ENCODE results near the gene PDZRN4. TPM values are rescaled to one million over a fixed set of nuclear protein-coding genes. Genes with fewer than 3 reads are reported as not detected.

Gene PDZRN4
- total RNA-seq, 4 donors from 2014 or later, result 0.42 to 4.4 (median 2.4) TPM

DNA sequence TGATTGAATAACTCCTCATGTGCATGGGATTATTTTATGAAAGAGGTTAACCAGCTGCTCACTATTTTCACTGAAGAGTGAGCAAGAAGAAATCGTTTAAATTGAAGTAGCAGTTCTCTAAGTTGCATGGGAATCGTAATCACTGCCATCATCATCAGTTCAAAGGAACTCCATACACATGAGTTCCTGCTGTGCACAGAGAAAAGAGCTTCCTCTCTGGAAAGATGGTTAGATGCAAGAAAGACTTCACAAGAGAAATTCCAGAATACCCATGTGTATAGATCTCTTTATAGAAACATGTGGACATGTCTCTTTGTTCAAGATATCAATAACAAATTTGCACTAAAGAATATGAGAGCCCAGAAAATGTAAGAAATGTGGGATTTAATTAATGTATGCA lies 291.3 kb downstream of the PDZRN4 start:
- Histone ChIP-seq H3K27ac (no peak overlapping the region), H3K9me3 (no peaks in the 10 kb centered on the region), H3K27me3 (no peaks in the 10 kb centered on the region), H3K4me3 (no peak overlapping the region), H3K4me1 (no peaks in the 10 kb centered on the region), H3K36me3 (no peaks in the 10 kb centered on the region)
- 48% methylated on average over 2 of the region's 2 CpGs for WGBS
- DNase-seq (ENCODE audit: low spot score in 2 of 2), result no peak
- TF ChIP-seq, protein P1, sequence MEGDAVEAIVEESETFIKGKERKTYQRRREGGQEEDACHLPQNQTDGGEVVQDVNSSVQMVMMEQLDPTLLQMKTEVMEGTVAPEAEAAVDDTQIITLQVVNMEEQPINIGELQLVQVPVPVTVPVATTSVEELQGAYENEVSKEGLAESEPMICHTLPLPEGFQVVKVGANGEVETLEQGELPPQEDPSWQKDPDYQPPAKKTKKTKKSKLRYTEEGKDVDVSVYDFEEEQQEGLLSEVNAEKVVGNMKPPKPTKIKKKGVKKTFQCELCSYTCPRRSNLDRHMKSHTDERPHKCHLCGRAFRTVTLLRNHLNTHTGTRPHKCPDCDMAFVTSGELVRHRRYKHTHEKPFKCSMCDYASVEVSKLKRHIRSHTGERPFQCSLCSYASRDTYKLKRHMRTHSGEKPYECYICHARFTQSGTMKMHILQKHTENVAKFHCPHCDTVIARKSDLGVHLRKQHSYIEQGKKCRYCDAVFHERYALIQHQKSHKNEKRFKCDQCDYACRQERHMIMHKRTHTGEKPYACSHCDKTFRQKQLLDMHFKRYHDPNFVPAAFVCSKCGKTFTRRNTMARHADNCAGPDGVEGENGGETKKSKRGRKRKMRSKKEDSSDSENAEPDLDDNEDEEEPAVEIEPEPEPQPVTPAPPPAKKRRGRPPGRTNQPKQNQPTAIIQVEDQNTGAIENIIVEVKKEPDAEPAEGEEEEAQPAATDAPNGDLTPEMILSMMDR (IDR thresholded peaks at IDR 0.05), result no peak
- TF ChIP-seq EP300 (IDR thresholded peaks at IDR 0.05), result no peak
- TF ChIP-seq POLR2AphosphoS5 (IDR thresholded peaks at IDR 0.05), result no peak
- no peak for TF ChIP-seq POLR2A (IDR thresholded peaks at IDR 0.05)

DNA sequence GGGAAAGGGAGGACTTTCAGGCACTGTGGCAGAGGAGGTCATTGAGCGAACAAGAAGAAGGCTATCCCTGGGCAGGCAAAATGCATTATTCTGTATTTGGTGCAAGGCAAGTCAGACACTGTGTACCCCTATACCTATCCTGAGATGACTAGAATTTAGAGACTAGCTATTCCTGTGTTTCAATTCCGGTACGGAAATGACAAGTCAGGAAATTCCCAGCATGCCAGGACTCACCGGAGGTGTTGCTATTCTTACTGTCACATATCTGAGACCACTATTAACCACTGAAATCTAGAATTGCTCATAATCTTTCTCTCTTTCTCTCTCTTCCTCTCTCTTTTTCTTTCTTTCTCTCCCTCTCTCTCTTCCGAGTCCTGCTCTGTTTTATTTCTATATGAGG lies 297.1 kb downstream of the PDZRN4 start:
- 58% methylated on average over 5 of the region's 5 CpGs for WGBS
- Histone ChIP-seq H3K4me3 (no peak overlapping the region), H3K27me3 (no peaks in the 10 kb centered on the region), H3K9me3 (no peaks in the 10 kb centered on the region), H3K36me3 (no peaks in the 10 kb centered on the region), H3K4me1 (no peaks in the 10 kb centered on the region), H3K27ac (no peak overlapping the region)
- no peak for DNase-seq (ENCODE audit: low spot score in 2 of 2)
- no peak for TF ChIP-seq EP300 (IDR thresholded peaks at IDR 0.05)
- TF ChIP-seq, protein P1 (IDR thresholded peaks at IDR 0.05), result no peak
- no peak for TF ChIP-seq POLR2A (IDR thresholded peaks at IDR 0.05)
- TF ChIP-seq POLR2AphosphoS5 (IDR thresholded peaks at IDR 0.05), result no peak

DNA sequence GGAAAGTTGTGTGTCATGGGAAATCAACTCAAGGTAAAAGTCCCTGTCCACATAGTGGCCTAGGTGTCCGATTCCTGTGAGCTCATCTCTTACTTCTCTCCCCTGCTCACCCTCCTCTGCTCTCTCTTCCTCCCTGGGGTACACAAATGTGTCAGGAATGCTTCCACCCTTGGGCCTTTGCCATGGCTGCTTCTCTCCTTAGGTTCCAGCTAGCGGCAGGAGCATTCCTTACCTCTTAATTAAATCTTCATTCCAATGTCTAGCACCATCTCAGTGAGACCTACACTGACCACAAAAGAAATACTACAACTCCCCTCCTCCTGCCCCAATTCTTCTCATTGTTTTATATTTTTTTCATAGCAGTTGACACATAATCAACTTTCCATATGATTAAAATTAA lies 298.6 kb downstream of the PDZRN4 start:
- TF ChIP-seq, protein P1 (IDR thresholded peaks at IDR 0.05), result no peak
- TF ChIP-seq POLR2A (IDR thresholded peaks at IDR 0.05) (no peak), POLR2AphosphoS5 (IDR thresholded peaks at IDR 0.05) (no peak), EP300 (IDR thresholded peaks at IDR 0.05) (no peak)
- WGBS, result 77% methylated on average over 2 of the region's 2 CpGs
- Histone ChIP-seq H3K9me3 (no peaks in the 10 kb centered on the region), H3K4me3 (no peak overlapping the region), H3K27ac (no peak overlapping the region), H3K27me3 (no peaks in the 10 kb centered on the region), H3K36me3 (no peaks in the 10 kb centered on the region), H3K4me1 (no peaks in the 10 kb centered on the region)
- no peak for DNase-seq (ENCODE audit: low spot score in 2 of 2)

DNA sequence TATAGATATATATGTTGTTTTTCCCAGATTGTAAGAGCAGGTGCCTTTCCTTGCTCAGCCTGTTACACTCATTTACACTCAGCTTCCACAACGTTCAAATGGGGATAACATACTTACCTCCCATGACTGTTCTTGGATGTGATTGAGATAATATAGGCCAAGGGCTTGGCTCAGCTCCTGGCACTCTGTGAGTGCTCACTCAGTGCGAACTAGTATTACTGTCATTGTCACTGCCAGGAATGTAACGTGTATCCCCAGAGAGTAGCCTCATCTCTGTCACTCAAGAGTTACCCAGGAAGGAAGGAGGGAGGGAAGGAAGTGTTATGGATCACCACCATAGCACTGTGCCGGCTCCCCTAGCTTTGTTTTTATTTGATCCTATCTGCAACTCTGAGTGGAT lies 307.9 kb downstream of the PDZRN4 start:
- no peak for DNase-seq (ENCODE audit: low spot score in 2 of 2)
- TF ChIP-seq, protein P1 (IDR thresholded peaks at IDR 0.05), result no peak
- TF ChIP-seq POLR2A (IDR thresholded peaks at IDR 0.05) (no peak), POLR2AphosphoS5 (IDR thresholded peaks at IDR 0.05) (no peak), EP300 (IDR thresholded peaks at IDR 0.05) (no peak)
- 60% methylated on average over 4 of the region's 4 CpGs for WGBS
- Histone ChIP-seq H3K27ac (no peak overlapping the region), H3K4me3 (no peak overlapping the region), H3K4me1 (no peaks in the 10 kb centered on the region), H3K27me3 (no peaks in the 10 kb centered on the region), H3K9me3 (no peaks in the 10 kb centered on the region), H3K36me3 (no peaks in the 10 kb centered on the region)

DNA sequence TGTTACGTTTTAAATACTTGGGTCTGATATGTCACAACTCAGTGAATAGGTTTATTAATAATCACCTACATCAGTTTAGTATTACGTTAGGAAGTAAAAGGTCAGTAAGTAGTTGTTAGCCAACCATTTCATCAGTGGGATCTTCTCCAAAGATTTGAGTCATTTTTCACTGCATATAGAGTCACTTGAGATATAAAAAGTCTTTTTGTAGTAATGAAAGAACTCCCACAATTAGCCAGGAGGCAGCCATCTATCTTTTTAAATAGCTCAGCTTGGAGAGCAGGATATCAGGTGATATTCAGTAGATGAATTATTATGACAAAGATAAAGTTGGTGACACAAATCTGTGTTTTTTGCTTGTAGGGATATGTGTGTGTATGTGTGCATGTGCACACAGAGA lies 309.3 kb downstream of the PDZRN4 start:
- no peak overlapping the region for H3K4me3 ChIP-seq
- H3K27me3 ChIP-seq, result no peaks in the 10 kb centered on the region
- no peaks in the 10 kb centered on the region for H3K9me3 ChIP-seq
- TF ChIP-seq POLR2AphosphoS5 (IDR thresholded peaks at IDR 0.05) (no peak), POLR2A (IDR thresholded peaks at IDR 0.05) (no peak), EP300 (IDR thresholded peaks at IDR 0.05) (no peak)
- TF ChIP-seq, protein P1 (IDR thresholded peaks at IDR 0.05), result no peak
- H3K36me3 ChIP-seq, result no peaks in the 10 kb centered on the region
- WGBS, result 55% methylated on average over 2 of the region's 2 CpGs
- no peak overlapping the region for H3K27ac ChIP-seq
- H3K4me1 ChIP-seq, result no peaks in the 10 kb centered on the region
- no peak for DNase-seq (ENCODE audit: low spot score in 2 of 2)

All from suprapubic skin (tissue), 4 donors.